ENCODE results near the gene RPL34.

Gene RPL34

DNA sequence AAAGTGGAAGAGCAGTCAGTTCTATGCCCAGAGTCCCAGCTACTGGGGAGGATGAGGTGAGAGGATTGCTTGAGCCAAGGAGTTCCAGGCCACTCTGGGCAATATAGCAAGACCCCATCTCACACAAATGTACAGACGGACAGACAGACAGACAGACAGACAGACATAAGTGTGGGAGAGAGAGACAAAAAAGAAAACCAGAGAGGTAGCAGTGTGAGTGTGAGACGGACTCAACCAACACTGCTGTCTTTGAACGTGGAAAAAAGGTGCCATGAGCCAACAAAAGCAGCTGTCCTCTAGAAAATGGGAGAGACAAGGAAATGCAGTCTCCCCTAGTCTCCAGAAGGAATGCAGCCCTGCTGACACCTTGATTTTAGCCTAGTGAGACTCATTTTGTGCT, 18.2 kb upstream of the RPL34 start:
- DNase-seq (ENCODE audit: low spot score), result no peak
- TF ChIP-seq, protein P1, sequence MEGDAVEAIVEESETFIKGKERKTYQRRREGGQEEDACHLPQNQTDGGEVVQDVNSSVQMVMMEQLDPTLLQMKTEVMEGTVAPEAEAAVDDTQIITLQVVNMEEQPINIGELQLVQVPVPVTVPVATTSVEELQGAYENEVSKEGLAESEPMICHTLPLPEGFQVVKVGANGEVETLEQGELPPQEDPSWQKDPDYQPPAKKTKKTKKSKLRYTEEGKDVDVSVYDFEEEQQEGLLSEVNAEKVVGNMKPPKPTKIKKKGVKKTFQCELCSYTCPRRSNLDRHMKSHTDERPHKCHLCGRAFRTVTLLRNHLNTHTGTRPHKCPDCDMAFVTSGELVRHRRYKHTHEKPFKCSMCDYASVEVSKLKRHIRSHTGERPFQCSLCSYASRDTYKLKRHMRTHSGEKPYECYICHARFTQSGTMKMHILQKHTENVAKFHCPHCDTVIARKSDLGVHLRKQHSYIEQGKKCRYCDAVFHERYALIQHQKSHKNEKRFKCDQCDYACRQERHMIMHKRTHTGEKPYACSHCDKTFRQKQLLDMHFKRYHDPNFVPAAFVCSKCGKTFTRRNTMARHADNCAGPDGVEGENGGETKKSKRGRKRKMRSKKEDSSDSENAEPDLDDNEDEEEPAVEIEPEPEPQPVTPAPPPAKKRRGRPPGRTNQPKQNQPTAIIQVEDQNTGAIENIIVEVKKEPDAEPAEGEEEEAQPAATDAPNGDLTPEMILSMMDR (IDR thresholded peaks at IDR 0.05; ENCODE audit: extremely low read depth, insufficient read depth, missing control alignments), result no peak
- in situ Hi-C loops (cut with MboI; ENCODE audit: low pct_unique_long_range_greater_than_20kb, low sequenced_read_pairs, unreplicated experiment), result no loop called here

DNA sequence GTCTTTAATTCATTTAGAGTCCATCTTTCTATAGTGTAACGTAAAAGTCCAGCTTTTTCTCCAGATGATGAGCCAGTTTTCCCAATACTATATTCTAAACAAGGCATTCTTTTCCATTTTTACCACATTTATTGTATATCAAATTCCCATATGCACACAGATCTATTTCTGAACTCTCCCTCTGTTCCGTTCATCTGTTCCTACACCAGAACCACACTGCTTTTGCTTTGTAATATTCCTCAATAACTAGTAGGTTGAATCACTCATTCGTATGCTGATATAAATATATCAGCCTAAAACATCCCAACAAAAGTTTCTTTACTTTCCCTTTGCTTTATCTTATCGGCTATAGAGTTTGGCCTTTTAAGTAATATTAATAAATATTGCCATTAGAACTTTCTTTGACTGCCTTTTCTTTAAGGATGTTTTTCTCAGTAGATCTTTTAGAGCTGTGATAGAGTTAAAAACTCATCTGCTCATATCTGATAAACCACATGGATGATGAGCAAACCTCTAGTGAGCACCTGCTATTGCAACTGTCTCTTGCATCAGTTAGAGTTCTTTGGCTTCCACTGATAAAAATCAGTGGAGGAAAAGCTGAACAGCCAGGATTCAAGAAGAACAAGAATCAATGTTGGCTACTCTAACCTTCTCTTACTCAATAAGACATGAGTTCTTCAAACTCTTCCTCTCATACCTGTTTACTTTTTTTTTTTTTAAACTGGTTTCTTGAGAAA, 13.1 kb upstream of the RPL34 start:
- in situ Hi-C loops (cut with MboI; ENCODE audit: low pct_unique_long_range_greater_than_20kb, low sequenced_read_pairs, unreplicated experiment), result no loop called here
- DNase-seq (ENCODE audit: low spot score), result no peak
- TF ChIP-seq, protein P1 (IDR thresholded peaks at IDR 0.05; ENCODE audit: extremely low read depth, insufficient read depth, missing control alignments), result no peak

DNA sequence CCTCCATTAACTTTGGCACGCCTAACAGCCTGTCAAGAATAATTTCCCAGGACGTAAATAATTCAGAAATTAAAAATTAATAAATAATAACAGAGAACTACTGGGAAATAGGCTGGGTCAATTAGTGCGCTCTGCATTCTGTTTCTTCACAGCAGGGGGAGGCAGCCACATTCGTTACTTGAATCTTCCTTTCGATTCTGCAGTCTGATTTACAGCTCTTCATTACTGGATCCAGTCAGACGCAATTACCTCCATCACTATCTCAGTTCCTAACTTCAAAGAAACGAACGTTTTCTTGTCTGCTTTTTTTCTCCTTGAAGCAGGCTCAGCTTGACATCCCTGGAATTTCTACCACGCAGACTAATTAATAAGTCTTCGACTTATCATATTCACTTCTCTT, 9.0 kb upstream of the RPL34 start:
- TF ChIP-seq, protein P1 (IDR thresholded peaks at IDR 0.05; ENCODE audit: extremely low read depth, insufficient read depth, missing control alignments), result no peak
- no peak for DNase-seq (ENCODE audit: low spot score)
- in situ Hi-C loops (cut with MboI; ENCODE audit: low pct_unique_long_range_greater_than_20kb, low sequenced_read_pairs, unreplicated experiment), result no loop called here

DNA sequence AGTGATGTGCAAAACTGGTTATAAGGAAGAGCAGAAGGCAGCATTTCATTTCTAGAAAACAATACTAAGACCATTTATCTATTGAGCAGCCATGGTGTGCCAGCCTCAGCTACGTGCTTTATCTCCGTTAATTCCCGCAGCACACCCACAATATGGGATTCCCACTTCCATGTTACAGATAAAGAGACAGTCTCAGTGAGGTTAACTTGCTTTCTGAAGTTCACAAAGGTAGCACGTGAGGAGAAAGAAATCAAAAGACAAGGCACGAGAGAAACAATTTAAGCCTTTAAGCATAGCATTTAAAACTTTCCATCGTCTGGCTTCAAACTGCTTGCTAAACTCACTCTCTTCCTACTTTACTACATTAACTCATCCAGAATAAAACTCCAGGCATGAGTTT, 8.0 kb upstream of the RPL34 start:
- no peak for DNase-seq (ENCODE audit: low spot score)
- in situ Hi-C loops (cut with MboI; ENCODE audit: low pct_unique_long_range_greater_than_20kb, low sequenced_read_pairs, unreplicated experiment), result no loop called here
- TF ChIP-seq, protein P1 (IDR thresholded peaks at IDR 0.05; ENCODE audit: extremely low read depth, insufficient read depth, missing control alignments), result no peak

DNA sequence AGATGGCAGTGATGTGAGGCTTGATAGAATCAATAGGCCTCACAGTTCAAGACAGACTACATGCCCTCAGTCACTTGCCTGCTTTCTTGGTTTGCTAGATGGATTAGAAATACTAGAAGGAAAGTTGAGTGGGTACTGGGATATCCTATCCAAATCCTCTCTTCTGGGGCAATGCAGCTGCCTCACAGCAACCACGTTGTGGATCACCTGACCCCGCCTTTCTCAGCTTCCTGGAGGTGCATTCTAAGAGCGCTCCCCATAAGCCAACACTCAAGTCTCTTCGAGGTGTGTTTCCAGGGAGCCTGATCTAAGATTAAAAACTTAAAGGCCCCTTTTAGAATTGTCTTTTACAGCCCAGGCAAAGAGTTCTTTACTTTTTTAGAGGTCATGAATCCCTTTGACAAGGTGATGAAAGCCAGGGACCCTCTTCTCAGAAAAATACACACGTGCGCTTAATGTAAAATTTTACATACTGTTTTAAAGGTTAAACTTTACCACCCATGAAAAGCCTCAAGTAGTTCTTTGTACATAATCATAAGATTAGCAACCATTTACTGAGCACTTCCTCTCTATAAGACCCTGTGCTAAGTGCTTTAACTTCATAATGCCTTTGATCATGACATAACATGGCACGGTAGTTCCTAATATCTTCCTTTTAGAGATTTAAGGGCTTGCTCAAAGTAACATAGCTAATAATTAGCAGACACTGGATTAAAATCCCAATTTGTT, 840 bp upstream of the RPL34 start:
- in situ Hi-C loops (cut with MboI; ENCODE audit: low pct_unique_long_range_greater_than_20kb, low sequenced_read_pairs, unreplicated experiment), result no loop called here
- DNase-seq (ENCODE audit: low spot score), result no peak
- TF ChIP-seq, protein P1 (IDR thresholded peaks at IDR 0.05; ENCODE audit: extremely low read depth, insufficient read depth, missing control alignments), result no peak

DNA sequence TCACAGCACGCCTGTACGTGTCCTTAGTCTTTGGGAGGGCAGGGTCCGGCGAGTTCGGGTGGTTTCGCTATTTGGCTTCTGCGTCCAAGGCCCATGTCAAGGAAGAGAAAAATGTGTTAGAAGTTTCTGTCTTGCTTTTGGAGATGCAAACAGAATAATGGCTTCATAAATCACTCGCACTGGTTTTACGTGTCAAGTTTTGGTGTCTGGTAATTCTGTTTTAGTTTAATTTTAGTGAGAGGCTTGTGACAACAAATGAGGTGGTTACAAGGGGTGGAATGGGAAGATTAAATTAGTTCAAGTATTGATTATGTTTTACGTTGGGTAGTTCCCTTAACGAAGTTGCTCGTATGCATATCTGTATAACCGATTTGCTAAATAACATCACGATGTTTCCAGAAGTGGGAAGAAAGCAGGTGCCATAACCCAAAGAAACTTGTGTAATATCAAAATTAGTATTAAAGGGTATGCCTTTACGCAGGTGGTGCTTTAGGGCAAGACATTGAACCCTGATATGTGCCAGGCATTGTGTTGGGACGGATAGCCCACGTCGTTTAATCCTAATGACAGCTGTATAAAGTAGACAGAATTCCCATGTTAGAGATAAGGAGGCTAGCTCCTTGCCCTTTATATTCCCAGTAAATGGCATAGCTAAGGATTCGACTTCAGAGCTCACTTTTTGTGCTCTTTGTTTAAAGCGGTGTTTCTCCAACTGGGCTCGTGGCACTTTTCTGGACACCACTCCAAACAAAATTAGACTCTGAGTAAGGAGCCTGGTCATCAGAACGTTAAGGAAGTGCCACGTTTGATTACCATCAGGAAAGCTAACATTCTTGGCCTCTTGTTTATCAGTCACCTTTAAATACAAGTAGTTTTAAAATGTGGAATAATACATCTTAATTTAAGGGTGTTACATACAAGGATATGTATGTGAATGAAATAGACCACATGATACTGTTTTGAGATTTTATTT, 843 bp downstream of the RPL34 start:
- in situ Hi-C loops (cut with MboI; ENCODE audit: low pct_unique_long_range_greater_than_20kb, low sequenced_read_pairs, unreplicated experiment), result no loop called here
- no peak for DNase-seq (ENCODE audit: low spot score)
- TF ChIP-seq, protein P1 (IDR thresholded peaks at IDR 0.05; ENCODE audit: extremely low read depth, insufficient read depth, missing control alignments), result no peak
